ENCODE results near the gene RNF13.
"Not testable (repeated sequence)": the region's sequence is repeated elsewhere in the genome, so short reads cannot be mapped to it uniquely, and the experiment has no call there.

The RNF13 gene

GRCh38 chr3:149971403-149972075 is 158.5 kb downstream of the RNF13 start:
- H3K27ac ChIP-seq, result peak overlapping the region; percentile 95
- no peak for TF ChIP-seq CTCF (conservative IDR thresholded peaks at IDR 0.05; ENCODE audit: low read depth)
- ChIA-PET POLR2A (ENCODE audit: low non-redundant PET) (no interaction called here), CTCF (interaction anchor here (0.6 to 1.3 kb wide), 2 partner anchors 213 to 704 kb away, joined by 3 to 7 read pairs; no protein-coding TSS in a partner anchor)
- DNase-seq (ENCODE audit: low spot score), result peak; percentile 51

- no peak for DNase-seq (ENCODE audit: low spot score)
- no peak for TF ChIP-seq CTCF (conservative IDR thresholded peaks at IDR 0.05; ENCODE audit: low read depth)
- H3K27ac ChIP-seq, result no peak overlapping the region
- POLR2A ChIA-PET (ENCODE audit: low non-redundant PET), result no interaction called here
- CTCF ChIA-PET, result no interaction called here
Measured at GRCh38 chr3:149975919-149976318, 162.9 kb downstream of the RNF13 start.

DNA sequence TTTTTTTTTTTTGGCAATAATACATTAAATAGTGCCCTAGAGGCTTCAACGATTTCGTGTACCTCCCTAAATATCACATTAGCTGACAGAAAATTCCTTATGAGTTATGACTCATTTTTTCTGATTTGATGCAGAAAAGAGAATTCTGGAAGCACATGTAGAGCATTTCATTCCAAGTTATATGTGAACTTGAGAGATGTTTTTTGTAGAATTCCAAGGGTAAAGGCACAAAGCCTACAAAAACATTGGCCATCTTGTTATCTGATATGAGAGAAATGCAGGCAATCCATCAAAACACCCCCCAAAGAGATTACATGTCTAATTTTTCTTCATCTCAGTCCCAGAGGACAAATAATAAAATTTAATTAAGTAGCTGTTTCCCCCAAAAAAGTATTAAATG is 164.4 kb downstream of the RNF13 start:
- DNase-seq (ENCODE audit: low spot score), result no peak
- ChIA-PET POLR2A (ENCODE audit: low non-redundant PET) (no interaction called here), CTCF (interaction anchor here (0.7 kb wide), 1 partner anchor 275 kb away, joined by 5 read pairs; no protein-coding TSS in a partner anchor)
- H3K27ac ChIP-seq, result no peak overlapping the region
- TF ChIP-seq CTCF (conservative IDR thresholded peaks at IDR 0.05; ENCODE audit: low read depth), result no peak

DNA sequence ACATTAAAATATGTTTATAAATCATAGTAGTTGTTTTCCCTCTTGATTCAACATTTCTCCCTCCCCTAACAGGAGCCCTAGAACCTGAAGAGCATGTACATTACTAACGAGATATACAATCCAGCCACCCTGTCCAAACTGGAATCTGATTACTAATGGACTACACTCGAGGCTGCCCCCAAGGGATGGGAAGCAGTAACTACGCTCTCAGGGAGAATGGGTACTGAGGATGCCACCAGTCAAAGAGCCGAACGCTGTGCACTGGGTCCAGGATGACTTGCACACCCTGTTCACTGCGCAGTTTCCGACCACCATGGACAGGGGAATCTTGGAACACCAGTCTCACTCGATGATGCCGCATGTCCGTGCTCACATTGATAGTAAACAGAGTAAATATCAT is 169.0 kb downstream of the RNF13 start:
- H3K27ac ChIP-seq; DNase-seq (ENCODE audit: low spot score); CTCF ChIA-PET; POLR2A ChIA-PET (ENCODE audit: low non-redundant PET): not testable (repeated sequence)

GRCh38 chr3:149983053-149983452 is 170.0 kb downstream of the RNF13 start:
- POLR2A ChIA-PET (ENCODE audit: low non-redundant PET); CTCF ChIA-PET; H3K27ac ChIP-seq; DNase-seq (ENCODE audit: low spot score): not testable (repeated sequence)

DNA sequence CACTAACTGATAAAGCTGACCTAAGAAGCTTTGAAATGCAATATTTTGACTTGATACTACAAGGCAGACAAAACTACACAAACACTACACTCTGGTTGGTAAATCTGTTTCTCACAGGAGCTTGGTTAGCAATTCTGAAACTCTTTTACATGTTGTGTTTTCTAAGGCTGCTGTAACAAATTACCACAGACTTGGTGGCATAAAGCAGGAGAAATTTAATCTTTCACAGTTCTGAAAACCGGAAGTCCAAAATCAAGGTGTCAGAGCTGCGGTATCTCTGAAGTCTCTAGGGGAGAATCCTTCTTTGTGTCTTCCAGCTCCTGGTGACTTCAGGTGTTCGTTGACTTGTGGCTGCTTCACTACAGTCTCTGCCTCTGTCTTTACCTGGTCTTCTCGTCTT is 170.6 kb downstream of the RNF13 start:
- ChIA-PET CTCF (no interaction called here), POLR2A (ENCODE audit: low non-redundant PET) (no interaction called here)
- no peak for TF ChIP-seq CTCF (conservative IDR thresholded peaks at IDR 0.05; ENCODE audit: low read depth)
- no peak for DNase-seq (ENCODE audit: low spot score)
- no peak overlapping the region for H3K27ac ChIP-seq

DNA sequence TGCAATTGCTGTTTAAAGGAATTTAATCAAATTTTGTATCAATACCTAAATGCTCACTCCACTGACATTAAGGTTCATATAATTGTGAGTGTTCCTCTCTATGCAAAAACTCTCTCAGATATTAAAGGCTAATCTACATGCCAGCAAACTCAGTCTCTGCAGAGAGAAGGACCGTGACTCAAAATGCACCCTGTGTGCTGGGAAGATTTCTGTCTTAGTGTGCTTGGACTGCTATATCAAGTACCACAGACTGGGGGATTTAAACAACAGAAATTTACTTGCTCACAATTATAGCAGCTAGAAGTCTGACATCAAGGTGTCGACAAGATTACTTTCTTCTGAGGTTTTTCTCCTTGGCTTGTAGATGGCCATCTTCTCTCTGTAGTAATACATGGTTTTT is 176.3 kb downstream of the RNF13 start:
- ChIA-PET POLR2A (ENCODE audit: low non-redundant PET) (no interaction called here), CTCF (no interaction called here)
- H3K27ac ChIP-seq, result no peak overlapping the region
- no peak for DNase-seq (ENCODE audit: low spot score)
- no peak for TF ChIP-seq CTCF (conservative IDR thresholded peaks at IDR 0.05; ENCODE audit: low read depth)

Measured in RWPE1 (cell line).